Prostate gland (tissue), 2 donors: ENCODE measurements around the gene WDR72. TPM values are rescaled to one million over a fixed set of nuclear protein-coding genes. Genes with fewer than 3 reads are reported as not detected.

Experiments
- DNase-seq: peaks from one replicate; pipeline ENCODE4 v3.0.0-alpha.2; 2019; ENCODE audit warnings: low spot score
- H3K27ac ChIP-seq, 2 donors: fragments of 200-600 bp; sonication (generic); 2 replicates each; pipeline ENCODE4 v1.5.1; 2017 to 2019
- H3K27me3 ChIP-seq: fragments of 200-600 bp; sonication (generic); replicated peaks from 2 replicates; pipeline ENCODE4 v1.5.1; 2019; ENCODE audit not compliant: insufficient read depth
- H3K36me3 ChIP-seq, 2 donors: fragments of 200-600 bp; sonication (generic); 1 replicate in 1 of 2; 2 replicates in 1 of 2; pipeline versions ENCODE4 v1.5.1 to v1.8.1; 2017 to 2019
- H3K4me1 ChIP-seq: fragments of 200-600 bp; sonication (generic); replicated peaks from 2 replicates; pipeline ENCODE4 v1.5.1; 2019
- H3K4me3 ChIP-seq, 2 donors: fragments of 200-600 bp; sonication (generic); 2 replicates each; pipeline ENCODE4 v1.5.1; 2017 to 2019
- H3K9me3 ChIP-seq: fragments of 200-600 bp; sonication (generic); 2 replicates; pipeline ENCODE4 v1.5.1; 2017
- POLR2A ChIP-seq: fragments of 450-650 bp; IDR thresholded peaks from one replicate; pipeline ENCODE4 v1.6.1; 2016; ENCODE audit warnings: antibody characterized with exemption, mild to moderate bottlenecking
- POLR2AphosphoS5 ChIP-seq: sonication (generic); formaldehyde crosslinking; IDR thresholded peaks from one replicate; pipeline ENCODE4 v1.6.1; 2017; ENCODE audit warnings: antibody characterized with exemption
- WGBS: methylation state at CpG from one replicate; pipeline ENCODE4 v1.1.5; 2018; 5-methylcytosine and 5-hydroxymethylcytosine counted together
- intact Hi-C: fragments of 100-400 bp; cut with DNase I; formaldehyde crosslinking; loops from one replicate; pipeline ENCODE4 v1.14.2; 2022
- total RNA-seq, 2 donors: library from RNA; depleted of rRNA; stranded (reverse); fragments of >200 nt; gene quantifications; one replicate each; pipeline ENCODE4 v1.1.0, GENCODE V29; 2016
- TF ChIP-seq, protein P1 (sequence below), 4 experiments: fragments of 200-600 bp in 2 of 4; fragments of 450-650 bp in 2 of 4; sonication (generic) in 2 of 4; IDR thresholded peaks; 1 replicate in 3 of 4; 2 replicates in 1 of 4; pipeline ENCODE4 v1.5.1; 2016 to 2019; ENCODE audit warnings: antibody characterized with exemption in 4 of 4, mild to moderate bottlenecking in 2 of 4, moderate library complexity in 2 of 4

The WDR72 gene
- total RNA-seq, 2 donors from 2014 or later: 0.64 to 0.80 TPM

DNA sequence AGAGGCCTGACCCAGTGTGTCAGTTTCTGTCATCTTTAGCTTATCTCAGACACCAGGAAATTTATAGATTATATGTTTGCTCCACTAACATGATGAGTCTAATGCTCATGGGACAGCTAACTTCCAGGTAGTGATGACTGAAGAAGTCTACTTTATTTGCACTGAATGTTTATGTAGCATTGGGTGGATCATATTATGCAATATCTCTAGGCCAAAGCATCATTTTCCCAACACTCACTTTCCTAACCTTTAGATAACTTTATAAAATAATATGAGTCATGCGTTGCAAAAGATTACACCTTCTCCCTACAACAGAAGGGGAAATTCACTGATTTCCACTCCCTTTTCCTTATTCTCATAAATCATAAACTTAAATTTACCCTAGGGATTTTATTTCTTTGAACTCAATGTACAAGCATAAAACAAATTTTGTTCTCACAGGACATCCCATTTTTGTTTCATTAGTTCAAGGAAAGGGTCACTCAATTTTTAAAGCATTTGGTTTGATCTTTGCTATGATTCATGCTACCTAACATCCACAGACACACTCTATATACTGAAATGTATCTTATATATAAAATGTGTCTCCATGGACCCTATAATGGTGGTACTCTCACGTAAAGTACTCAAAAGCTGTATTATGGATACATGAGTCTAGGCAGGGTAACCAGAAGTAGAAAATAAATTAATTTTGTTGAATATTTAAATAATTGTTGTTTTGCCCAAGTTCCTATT is 225.2 kb downstream of the WDR72 start:
- Histone ChIP-seq H3K36me3 (no peaks in the 10 kb centered on the region), H3K27me3 (no peaks in the 10 kb centered on the region), H3K27ac (no peak overlapping the region), H3K4me1 (no peaks in the 10 kb centered on the region), H3K9me3 (no peaks in the 10 kb centered on the region), H3K4me3 (no peak overlapping the region)
- 84% methylated on average over 2 of the region's 2 CpGs for WGBS
- TF ChIP-seq POLR2A (no peak), POLR2AphosphoS5 (no peak)
- TF ChIP-seq, protein P1, sequence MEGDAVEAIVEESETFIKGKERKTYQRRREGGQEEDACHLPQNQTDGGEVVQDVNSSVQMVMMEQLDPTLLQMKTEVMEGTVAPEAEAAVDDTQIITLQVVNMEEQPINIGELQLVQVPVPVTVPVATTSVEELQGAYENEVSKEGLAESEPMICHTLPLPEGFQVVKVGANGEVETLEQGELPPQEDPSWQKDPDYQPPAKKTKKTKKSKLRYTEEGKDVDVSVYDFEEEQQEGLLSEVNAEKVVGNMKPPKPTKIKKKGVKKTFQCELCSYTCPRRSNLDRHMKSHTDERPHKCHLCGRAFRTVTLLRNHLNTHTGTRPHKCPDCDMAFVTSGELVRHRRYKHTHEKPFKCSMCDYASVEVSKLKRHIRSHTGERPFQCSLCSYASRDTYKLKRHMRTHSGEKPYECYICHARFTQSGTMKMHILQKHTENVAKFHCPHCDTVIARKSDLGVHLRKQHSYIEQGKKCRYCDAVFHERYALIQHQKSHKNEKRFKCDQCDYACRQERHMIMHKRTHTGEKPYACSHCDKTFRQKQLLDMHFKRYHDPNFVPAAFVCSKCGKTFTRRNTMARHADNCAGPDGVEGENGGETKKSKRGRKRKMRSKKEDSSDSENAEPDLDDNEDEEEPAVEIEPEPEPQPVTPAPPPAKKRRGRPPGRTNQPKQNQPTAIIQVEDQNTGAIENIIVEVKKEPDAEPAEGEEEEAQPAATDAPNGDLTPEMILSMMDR (IDR thresholded peaks at IDR 0.05): no peak
- intact Hi-C loops: no loop called here
- no peak for DNase-seq

DNA sequence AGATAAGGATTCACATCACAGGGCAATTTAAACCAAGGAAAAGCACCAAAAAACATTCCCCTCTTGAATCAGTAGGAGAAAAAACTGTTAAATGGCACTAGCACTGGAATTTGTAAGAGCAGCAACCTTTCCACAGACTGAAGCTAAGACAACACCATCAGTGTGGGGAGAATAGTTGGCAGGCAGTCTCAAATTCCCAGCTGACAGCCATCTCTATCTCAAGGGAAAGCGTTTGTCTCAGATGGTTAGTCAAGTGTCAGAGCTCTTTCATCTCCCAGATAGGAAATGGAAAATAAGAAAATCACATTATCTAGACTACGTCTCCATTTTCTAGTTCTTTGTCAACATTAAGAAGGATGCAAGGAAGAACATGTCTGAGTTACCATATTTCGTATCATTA is 228.7 kb downstream of the WDR72 start:
- Histone ChIP-seq H3K4me1 (no peaks in the 10 kb centered on the region), H3K36me3 (no peaks in the 10 kb centered on the region), H3K27me3 (no peaks in the 10 kb centered on the region), H3K4me3 (no peak overlapping the region), H3K9me3 (no peaks in the 10 kb centered on the region), H3K27ac (no peak overlapping the region)
- no peak for DNase-seq
- TF ChIP-seq POLR2AphosphoS5 (no peak), POLR2A (no peak)
- TF ChIP-seq, protein P1 (IDR thresholded peaks at IDR 0.05): no peak
- WGBS: 59% methylated on average over 3 of the region's 3 CpGs
- intact Hi-C loops: no loop called here

DNA sequence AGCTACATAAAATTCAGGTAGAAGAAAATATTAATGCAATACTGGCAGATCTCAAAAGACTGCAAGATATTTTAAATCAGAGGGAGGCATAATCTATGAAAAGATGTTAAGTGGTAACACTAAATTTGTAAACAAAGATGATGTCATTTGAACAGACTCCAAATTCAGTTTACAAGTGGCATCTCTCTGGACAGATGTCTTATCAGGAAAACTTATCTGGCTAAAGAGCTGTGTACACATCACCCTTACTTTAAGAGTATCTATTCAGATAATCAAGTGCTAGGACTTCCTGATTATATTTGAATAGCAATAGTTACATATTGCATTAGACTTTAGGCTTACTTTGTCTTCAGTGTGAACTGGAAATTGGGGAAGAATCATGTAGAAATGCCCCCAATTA is 231.5 kb downstream of the WDR72 start:
- DNase-seq: no peak
- Histone ChIP-seq H3K4me3 (no peak overlapping the region), H3K4me1 (no peaks in the 10 kb centered on the region), H3K27ac (no peak overlapping the region), H3K9me3 (no peaks in the 10 kb centered on the region), H3K27me3 (no peaks in the 10 kb centered on the region), H3K36me3 (no peaks in the 10 kb centered on the region)
- intact Hi-C loops: no loop called here
- TF ChIP-seq POLR2A: no peak
- TF ChIP-seq, protein P1 (IDR thresholded peaks at IDR 0.05): no peak

DNA sequence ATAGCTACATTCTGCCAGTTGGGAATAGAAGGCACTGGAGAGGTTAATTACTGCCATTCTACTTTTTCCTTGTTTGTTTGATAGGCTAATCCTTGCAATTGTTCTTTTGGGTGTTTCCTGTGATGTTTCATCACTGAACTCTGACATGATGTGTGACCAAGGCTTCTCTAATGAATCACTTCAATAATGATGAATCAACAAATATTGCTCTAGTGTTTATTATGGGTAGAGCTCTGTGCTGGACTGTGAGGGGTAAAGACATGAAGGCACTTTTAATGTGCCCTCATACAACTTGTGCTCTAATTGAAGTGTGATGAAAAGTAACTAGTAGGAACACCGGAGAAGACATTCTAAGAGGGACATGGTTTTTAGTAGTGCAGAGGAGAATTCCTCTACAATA is 233.6 kb downstream of the WDR72 start:
- Histone ChIP-seq H3K27ac (no peak overlapping the region), H3K9me3 (no peaks in the 10 kb centered on the region), H3K36me3 (no peaks in the 10 kb centered on the region), H3K27me3 (no peaks in the 10 kb centered on the region), H3K4me3 (no peak overlapping the region), H3K4me1 (no peaks in the 10 kb centered on the region)
- WGBS: 0% methylated on average over 1 of the region's 1 CpG
- TF ChIP-seq POLR2AphosphoS5 (no peak), POLR2A (no peak)
- TF ChIP-seq, protein P1 (IDR thresholded peaks at IDR 0.05): no peak
- no peak for DNase-seq
- intact Hi-C loops: no loop called here

DNA sequence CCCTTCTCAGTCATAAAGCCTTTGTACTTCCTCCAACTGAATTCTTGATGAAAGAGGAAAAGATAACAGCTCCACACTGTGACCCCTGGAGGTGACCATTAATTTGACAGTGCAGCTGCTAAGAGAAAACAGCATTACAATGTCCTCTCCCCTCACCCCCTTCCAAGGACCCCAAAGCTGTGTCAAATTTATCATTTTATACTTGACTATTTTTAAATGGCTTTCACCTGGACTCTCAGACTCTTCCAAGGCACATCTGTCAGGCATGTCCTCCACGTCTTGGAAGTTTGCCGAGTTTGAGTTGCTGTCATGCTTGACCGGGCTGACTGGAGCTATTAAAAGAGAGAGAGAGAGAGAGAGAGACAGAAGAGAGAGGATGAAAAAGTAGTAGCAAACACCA is 236.5 kb downstream of the WDR72 start:
- Histone ChIP-seq H3K9me3 (no peaks in the 10 kb centered on the region), H3K36me3 (no peaks in the 10 kb centered on the region), H3K4me1 (no peaks in the 10 kb centered on the region), H3K27ac (no peak overlapping the region), H3K4me3 (no peak overlapping the region), H3K27me3 (no peaks in the 10 kb centered on the region)
- TF ChIP-seq, protein P1 (IDR thresholded peaks at IDR 0.05): no peak
- no peak for TF ChIP-seq POLR2AphosphoS5
- no peak for TF ChIP-seq POLR2A
- DNase-seq: peak; percentile 15
- intact Hi-C loops: no loop called here
- WGBS: 8% methylated on average over 3 of the region's 3 CpGs
